SK-N-SH (cell line): ENCODE results near the gene XCR1. TPM values are rescaled to one million over a fixed set of nuclear protein-coding genes. Genes with fewer than 3 reads are reported as not detected.

ENCODE experiments used
- CTCF ChIA-PET: fragments of 300-600, 350-600 bp; formaldehyde crosslinking; extraction: SDS; loops from one replicate; lab custom pipeline; 2021; lab: Yijun Ruan, JAX
- POLR2A ChIA-PET: fragments of 350-600 bp; sonication (Branson Sonifier 250); formaldehyde crosslinking; extraction: SDS; loops from one replicate; lab custom pipeline; 2020; ENCODE audit warnings: antibody characterized with exemption, inconsistent platforms; lab: Yijun Ruan, JAX
- DNase-seq: peaks from one replicate; pipeline ENCODE4 v3.0.0; 2012
- H2AFZ ChIP-seq: fragments of 200-600 bp; sonication (generic); 2 replicates; pipeline ENCODE4 v1.8.1; 2016; ENCODE audit warnings: antibody characterized with exemption, mild to moderate bottlenecking, low read depth
- H3F3A ChIP-seq: fragments of 200-600 bp; sonication (generic); replicated peaks from 2 replicates; pipeline ENCODE3; 2016; ENCODE audit warnings: antibody characterized with exemption, mild to moderate bottlenecking; ENCODE audit not compliant: insufficient read depth
- H3K27ac ChIP-seq, 2 experiments: fragments of 200-500 bp in 1 of 2; fragments of 200-600 bp in 1 of 2; sonication (Bioruptor generic) in 1 of 2; sonication (generic), shearing (Covaris generic) in 1 of 2; 2 replicates each; pipeline versions ENCODE4 v1.5.1 to v1.6.1; 2014 to 2016; ENCODE audit warnings: low read depth in 2 of 2, inconsistent platforms in 1 of 2, low read length in 1 of 2, mild to moderate bottlenecking in 1 of 2, mixed read lengths in 1 of 2
- H3K27me3 ChIP-seq: fragments of 200-600 bp; sonication (generic), shearing (Covaris generic); 2 replicates; pipeline ENCODE4 v1.6.1; 2016; ENCODE audit warnings: mixed run types; ENCODE audit not compliant: insufficient read depth
- H3K36me3 ChIP-seq, 2 experiments: fragments of 200-500 bp in 1 of 2; fragments of 200-600 bp in 1 of 2; sonication (Bioruptor generic) in 1 of 2; sonication (generic) in 1 of 2; replicated peaks in 1 of 2; 2 replicates each; pipeline versions ENCODE3 to v1.5.1; 2014 to 2016; ENCODE audit warnings: low read length in 1 of 2, mild to moderate bottlenecking in 1 of 2; ENCODE audit not compliant: insufficient read depth in 2 of 2, control insufficient read depth in 1 of 2
- H3K4me1 ChIP-seq, 2 experiments: fragments of 200-500 bp in 1 of 2; fragments of 200-600 bp in 1 of 2; sonication (Bioruptor generic) in 1 of 2; sonication (generic), shearing (Covaris generic) in 1 of 2; 2 replicates each; pipeline versions ENCODE4 v1.5.1 to v1.6.1; 2014 to 2016; ENCODE audit warnings: low read depth in 1 of 2, low read length in 1 of 2, mixed run types in 1 of 2; ENCODE audit not compliant: insufficient read depth in 2 of 2, control insufficient read depth in 1 of 2
- H3K4me2 ChIP-seq: fragments of 200-600 bp; sonication (generic), shearing (Covaris generic); 2 replicates; pipeline ENCODE4 v1.6.1; 2017; ENCODE audit warnings: mixed run types
- H3K4me3 ChIP-seq, 2 experiments: fragments of 200-500 bp in 1 of 2; fragments of 200-600 bp in 1 of 2; sonication (Bioruptor generic) in 1 of 2; sonication (generic), shearing (Covaris generic) in 1 of 2; 2 replicates each; pipeline versions ENCODE4 v1.5.1 to v1.8.1; 2014 to 2016; ENCODE audit warnings: low read depth in 2 of 2, inconsistent platforms in 1 of 2, low read length in 1 of 2, mild to moderate bottlenecking in 1 of 2, mixed read lengths in 1 of 2, moderate library complexity in 1 of 2
- H3K79me2 ChIP-seq: fragments of 200-600 bp; sonication (generic); 2 replicates; pipeline ENCODE4 v1.8.1; 2017; ENCODE audit warnings: mild to moderate bottlenecking; ENCODE audit not compliant: insufficient read depth
- H3K9ac ChIP-seq: fragments of 200-600 bp; sonication (generic); 2 replicates; pipeline ENCODE4 v1.6.1; 2017; ENCODE audit warnings: mixed run types
- H3K9me2 ChIP-seq: fragments of 200-600 bp; sonication (generic); 2 replicates; pipeline ENCODE4 v1.6.1; 2017; ENCODE audit warnings: mixed run types
- H3K9me3 ChIP-seq: fragments of 200-600 bp; sonication (generic); 2 replicates; pipeline ENCODE4 v1.6.1; 2017; ENCODE audit warnings: mixed run types, mild to moderate bottlenecking, moderate library complexity
- H4K20me1 ChIP-seq: fragments of 200-600 bp; sonication (generic); 2 replicates; pipeline ENCODE4 v1.6.1; 2017; ENCODE audit warnings: mild to moderate bottlenecking, mixed run types; ENCODE audit not compliant: insufficient read depth
- ELF1 ChIP-seq: IDR thresholded peaks from 2 replicates; pipeline ENCODE4 v1.4.0; 2012
- EP300 ChIP-seq, 2 experiments: IDR thresholded peaks; 2 replicates each; pipeline versions ENCODE4 v1.4.0 to v1.6.1; 2012; ENCODE audit warnings: borderline replicate concordance in 1 of 2, low read depth in 1 of 2, low read length in 1 of 2
- EZH2phosphoT487 ChIP-seq: fragments of 200-600 bp; sonication (generic); IDR thresholded peaks from 2 replicates; pipeline ENCODE4 v1.6.1; 2017; ENCODE audit warnings: low read depth, mixed run types, mild to moderate bottlenecking, antibody characterized with exemption, moderate library complexity, borderline replicate concordance
- FOXM1 ChIP-seq: IDR thresholded peaks from 2 replicates; pipeline ENCODE4 v1.4.0; 2012; ENCODE audit warnings: low read depth, mild to moderate bottlenecking
- GATA2 ChIP-seq: sonication (generic); formaldehyde crosslinking; IDR thresholded peaks from 2 replicates; pipeline ENCODE4 v1.5.0; 2020; ENCODE audit warnings: mild to moderate bottlenecking, missing genetic modification reagents
- JUND ChIP-seq: IDR thresholded peaks from 2 replicates; pipeline ENCODE4 v1.4.0; 2012
- MEF2A ChIP-seq: IDR thresholded peaks from 2 replicates; pipeline ENCODE4 v1.4.0; 2012; ENCODE audit warnings: low read depth, borderline replicate concordance
- MXI1 ChIP-seq: IDR thresholded peaks from 2 replicates; pipeline ENCODE4 v1.6.1; 2012; ENCODE audit warnings: mild to moderate bottlenecking, low read depth, low read length, improper control_type of control experiment
- RAD21 ChIP-seq: IDR thresholded peaks from 2 replicates; pipeline ENCODE4 v1.6.1; 2012; ENCODE audit warnings: mild to moderate bottlenecking, low read length
- RXRA ChIP-seq: IDR thresholded peaks from 2 replicates; pipeline ENCODE4 v1.4.0; 2012; ENCODE audit warnings: low read depth, mild to moderate bottlenecking, borderline replicate concordance
- SIN3A ChIP-seq: IDR thresholded peaks from 2 replicates; pipeline ENCODE4 v1.6.1; 2012; ENCODE audit warnings: low read depth, mild to moderate bottlenecking, low read length, moderate library complexity, borderline replicate concordance
- SMC3 ChIP-seq: IDR thresholded peaks from 2 replicates; pipeline ENCODE4 v1.6.1; 2012; ENCODE audit warnings: low read depth, low read length, improper control_type of control experiment
- TEAD4 ChIP-seq: IDR thresholded peaks from 2 replicates; pipeline ENCODE4 v1.4.0; 2012; ENCODE audit warnings: mild to moderate bottlenecking, borderline replicate concordance; ENCODE audit not compliant: insufficient read depth
- YY1 ChIP-seq: IDR thresholded peaks from 2 replicates; pipeline ENCODE4 v1.4.0; 2012; ENCODE audit warnings: low read depth, mild to moderate bottlenecking
- WGBS: methylation state at CpG from one replicate; pipeline ENCODE4 v1.1.6; 2017; ENCODE audit warnings: low lambda C conversion rate; 5-methylcytosine and 5-hydroxymethylcytosine counted together
- polyA plus RNA-seq, 3 experiments: library from polyadenylated mRNA; depleted of rRNA; stranded (reverse); fragments of >200 nt; gene quantifications; 2 replicates each; pipeline ENCODE4 v1.2.3, GENCODE V29; 2012
- TF ChIP-seq, protein P1 (sequence below): IDR thresholded peaks from 2 replicates; pipeline ENCODE4 v1.4.0; 2012; ENCODE audit warnings: low read depth, borderline replicate concordance
- TF ChIP-seq, protein P2 (sequence below): fragments of 200-600 bp; sonication (generic); IDR thresholded peaks from 2 replicates; pipeline ENCODE4 v1.6.1; 2017; ENCODE audit warnings: antibody characterized with exemption, mild to moderate bottlenecking, moderate library complexity
- TF ChIP-seq, protein P3 (sequence below): IDR thresholded peaks from 2 replicates; pipeline ENCODE4; 2012

XCR1 gene
- polyA plus RNA-seq, 1 of the 3 experiments (the other 2 are of a cell fraction) = not detected

DNA sequence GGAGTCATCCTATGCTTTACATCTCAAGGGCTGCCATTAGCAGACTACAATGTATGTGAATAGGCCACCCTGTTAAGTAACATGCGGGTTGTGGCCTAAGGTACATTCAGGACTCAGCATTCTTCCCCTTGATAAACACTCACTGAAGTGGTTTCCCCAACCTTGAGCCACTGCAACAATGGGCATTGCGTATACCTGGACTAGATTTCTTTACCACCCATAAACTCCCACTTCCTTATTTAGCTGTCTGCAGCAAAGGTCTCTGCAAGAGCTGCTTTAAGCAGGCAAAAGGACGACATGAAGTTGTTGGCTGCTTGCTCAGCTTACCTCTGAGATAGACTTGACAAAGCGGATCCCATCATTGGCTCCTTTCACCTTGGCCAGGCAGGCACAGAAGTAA is 47.9 kb downstream of the XCR1 start (continued):
- TF ChIP-seq FOXM1 (no peak), EP300 (IDR thresholded peaks at IDR 0.05; ENCODE audit: borderline replicate concordance in 1 of 2, low read depth in 1 of 2, low read length in 1 of 2) (no peak)

DNA sequence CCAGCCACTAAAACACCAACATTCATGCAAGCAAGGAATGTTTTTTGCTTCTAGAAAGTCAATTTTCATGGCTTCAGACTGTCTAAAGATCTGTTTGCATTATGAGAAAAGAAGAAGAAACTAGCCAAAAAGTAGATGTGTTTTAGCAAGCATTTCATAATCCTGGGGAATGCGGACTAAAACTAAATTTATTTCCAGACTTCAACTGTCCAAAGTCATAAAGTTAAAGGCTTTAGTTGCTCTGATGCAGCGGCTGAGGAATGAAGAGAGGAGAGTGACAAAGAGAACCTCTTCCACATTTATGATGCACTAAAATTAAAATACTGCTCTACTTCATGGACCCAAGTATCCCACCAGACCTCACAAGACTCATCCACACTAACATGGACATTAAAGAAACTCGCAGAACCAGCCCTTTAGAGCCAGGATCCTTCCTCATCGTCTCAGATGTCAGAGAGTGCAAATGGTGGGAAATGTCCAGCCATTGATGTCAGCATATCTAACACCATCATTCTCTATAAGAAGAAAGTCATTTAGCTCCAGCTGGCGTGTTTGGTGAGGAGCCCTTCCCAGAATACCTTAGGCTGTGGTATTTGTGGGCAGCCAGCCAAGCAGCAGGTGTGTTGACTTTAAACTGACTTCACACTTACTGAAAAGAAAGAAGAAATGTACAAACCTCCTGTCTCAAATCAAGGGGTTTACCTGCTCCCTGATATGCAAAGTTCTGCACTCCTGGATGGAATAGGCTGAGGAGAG is 49.1 kb downstream of the XCR1 start:
- ChIA-PET POLR2A (no interaction called here), CTCF (no interaction called here)
- no peak overlapping the region for H3K9ac ChIP-seq
- no peak overlapping the region for H3K27ac ChIP-seq
- H3K4me1 ChIP-seq = peaks cover 0 to 7% of the 10 kb centered on the region in 2 experiments; a peak in 2 of 4 replicates
- H4K20me1 ChIP-seq = no peaks in the 10 kb centered on the region
- 93% methylated on average over 5 of the region's 5 CpGs for WGBS
- no peaks in the 10 kb centered on the region for H3K9me2 ChIP-seq
- H3K9me3 ChIP-seq = no peaks in the 10 kb centered on the region
- no peak for DNase-seq
- no peak overlapping the region for H3K4me3 ChIP-seq
- no peak overlapping the region for H3K4me2 ChIP-seq
- H3K27me3 ChIP-seq = no peaks in the 10 kb centered on the region
- peaks cover 36 to 70% of the 10 kb centered on the region in 2 experiments for H3K36me3 ChIP-seq
- peaks cover 9% of the 10 kb centered on the region for H3F3A ChIP-seq
- no peak for TF ChIP-seq ELF1
- no peak for TF ChIP-seq JUND
- TF ChIP-seq TEAD4 = no peak
- TF ChIP-seq, protein P1, sequence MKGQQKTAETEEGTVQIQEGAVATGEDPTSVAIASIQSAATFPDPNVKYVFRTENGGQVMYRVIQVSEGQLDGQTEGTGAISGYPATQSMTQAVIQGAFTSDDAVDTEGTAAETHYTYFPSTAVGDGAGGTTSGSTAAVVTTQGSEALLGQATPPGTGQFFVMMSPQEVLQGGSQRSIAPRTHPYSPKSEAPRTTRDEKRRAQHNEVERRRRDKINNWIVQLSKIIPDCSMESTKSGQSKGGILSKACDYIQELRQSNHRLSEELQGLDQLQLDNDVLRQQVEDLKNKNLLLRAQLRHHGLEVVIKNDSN = no peak
- no peak for TF ChIP-seq MEF2A
- TF ChIP-seq, protein P2, sequence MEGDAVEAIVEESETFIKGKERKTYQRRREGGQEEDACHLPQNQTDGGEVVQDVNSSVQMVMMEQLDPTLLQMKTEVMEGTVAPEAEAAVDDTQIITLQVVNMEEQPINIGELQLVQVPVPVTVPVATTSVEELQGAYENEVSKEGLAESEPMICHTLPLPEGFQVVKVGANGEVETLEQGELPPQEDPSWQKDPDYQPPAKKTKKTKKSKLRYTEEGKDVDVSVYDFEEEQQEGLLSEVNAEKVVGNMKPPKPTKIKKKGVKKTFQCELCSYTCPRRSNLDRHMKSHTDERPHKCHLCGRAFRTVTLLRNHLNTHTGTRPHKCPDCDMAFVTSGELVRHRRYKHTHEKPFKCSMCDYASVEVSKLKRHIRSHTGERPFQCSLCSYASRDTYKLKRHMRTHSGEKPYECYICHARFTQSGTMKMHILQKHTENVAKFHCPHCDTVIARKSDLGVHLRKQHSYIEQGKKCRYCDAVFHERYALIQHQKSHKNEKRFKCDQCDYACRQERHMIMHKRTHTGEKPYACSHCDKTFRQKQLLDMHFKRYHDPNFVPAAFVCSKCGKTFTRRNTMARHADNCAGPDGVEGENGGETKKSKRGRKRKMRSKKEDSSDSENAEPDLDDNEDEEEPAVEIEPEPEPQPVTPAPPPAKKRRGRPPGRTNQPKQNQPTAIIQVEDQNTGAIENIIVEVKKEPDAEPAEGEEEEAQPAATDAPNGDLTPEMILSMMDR = no peak
- no peak for TF ChIP-seq RAD21
- no peak for TF ChIP-seq GATA2 (CRISPR knock-in tag)
- TF ChIP-seq SIN3A = no peak
- no peak for TF ChIP-seq RXRA
- no peak for TF ChIP-seq SMC3
- TF ChIP-seq YY1 = no peak
- TF ChIP-seq MXI1 = no peak
- no peak for TF ChIP-seq EZH2phosphoT487
- TF ChIP-seq, protein P3, sequence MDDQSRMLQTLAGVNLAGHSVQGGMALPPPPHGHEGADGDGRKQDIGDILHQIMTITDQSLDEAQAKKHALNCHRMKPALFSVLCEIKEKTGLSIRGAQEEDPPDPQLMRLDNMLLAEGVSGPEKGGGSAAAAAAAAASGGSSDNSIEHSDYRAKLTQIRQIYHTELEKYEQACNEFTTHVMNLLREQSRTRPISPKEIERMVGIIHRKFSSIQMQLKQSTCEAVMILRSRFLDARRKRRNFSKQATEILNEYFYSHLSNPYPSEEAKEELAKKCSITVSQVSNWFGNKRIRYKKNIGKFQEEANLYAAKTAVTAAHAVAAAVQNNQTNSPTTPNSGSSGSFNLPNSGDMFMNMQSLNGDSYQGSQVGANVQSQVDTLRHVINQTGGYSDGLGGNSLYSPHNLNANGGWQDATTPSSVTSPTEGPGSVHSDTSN = no peak
- TF ChIP-seq, all 33 proteins: peak for 0
- Histone ChIP-seq H3K79me2 (no peaks in the 10 kb centered on the region), H2AFZ (no peak overlapping the region)
